ENCODE measurements around the gene HIVEP1.
A peak's percentile ranks its signal among the peaks of the same experiment; 100 is the strongest.

HIVEP1 gene

GRCh38 chr6:12112540-12113189 lies 100.6 kb downstream of the HIVEP1 start:
- H3K4me3 ChIP-seq (ENCODE audit: low read length): no peak overlapping the region
- no peak for TF ChIP-seq CTCF (conservative IDR thresholded peaks at IDR 0.05; ENCODE audit: low read length)
- DNase-seq (ENCODE audit: low read depth): no peak

GRCh38 chr6:12113190-12113577 lies 101.1 kb downstream of the HIVEP1 start:
- H3K4me3 ChIP-seq (ENCODE audit: low read length): no peak overlapping the region
- no peak for TF ChIP-seq CTCF (conservative IDR thresholded peaks at IDR 0.05; ENCODE audit: low read length)
- peak; percentile 53 for DNase-seq (ENCODE audit: low read depth)

GRCh38 chr6:12114055-12114503 lies 102.0 kb downstream of the HIVEP1 start:
- DNase-seq (ENCODE audit: low read depth): no peak
- TF ChIP-seq CTCF (conservative IDR thresholded peaks at IDR 0.05; ENCODE audit: low read length): no peak
- H3K4me3 ChIP-seq (ENCODE audit: low read length): no peak overlapping the region

GRCh38 chr6:12115001-12115400 lies 102.9 kb downstream of the HIVEP1 start:
- H3K4me3 ChIP-seq (ENCODE audit: low read length): no peak overlapping the region
- TF ChIP-seq CTCF (conservative IDR thresholded peaks at IDR 0.05; ENCODE audit: low read length): no peak

GRCh38 chr6:12115492-12115891 lies 103.4 kb downstream of the HIVEP1 start:
- no peak for DNase-seq (ENCODE audit: low read depth)
- TF ChIP-seq CTCF (conservative IDR thresholded peaks at IDR 0.05; ENCODE audit: low read length): no peak
- H3K4me3 ChIP-seq (ENCODE audit: low read length): no peak overlapping the region

More at GRCh38 chr6:12115001-12115400, 102.9 kb downstream of the HIVEP1 start:
- DNase-seq (ENCODE audit: low read depth): no peak

- TF ChIP-seq CTCF (conservative IDR thresholded peaks at IDR 0.05; ENCODE audit: low read length): no peak
- H3K4me3 ChIP-seq (ENCODE audit: low read length): no peak overlapping the region
- no peak for DNase-seq (ENCODE audit: low read depth)
Observed at GRCh38 chr6:12116264-12116800, 104.2 kb downstream of the HIVEP1 start.

GRCh38 chr6:12116978-12117377 lies 104.9 kb downstream of the HIVEP1 start:
- H3K4me3 ChIP-seq (ENCODE audit: low read length): no peak overlapping the region
- DNase-seq (ENCODE audit: low read depth): no peak
- TF ChIP-seq CTCF (conservative IDR thresholded peaks at IDR 0.05; ENCODE audit: low read length): no peak
